Putamen (tissue), 1 donor: ENCODE measurements around the gene FAM53B.
A peak's percentile ranks its signal among the peaks of the same experiment; 100 is the strongest.

ENCODE experiments used
- DNase-seq: peaks from one replicate; pipeline ENCODE4 v3.0.0-alpha.2; 2016; ENCODE audit warnings: low spot score

Gene FAM53B

DNA sequence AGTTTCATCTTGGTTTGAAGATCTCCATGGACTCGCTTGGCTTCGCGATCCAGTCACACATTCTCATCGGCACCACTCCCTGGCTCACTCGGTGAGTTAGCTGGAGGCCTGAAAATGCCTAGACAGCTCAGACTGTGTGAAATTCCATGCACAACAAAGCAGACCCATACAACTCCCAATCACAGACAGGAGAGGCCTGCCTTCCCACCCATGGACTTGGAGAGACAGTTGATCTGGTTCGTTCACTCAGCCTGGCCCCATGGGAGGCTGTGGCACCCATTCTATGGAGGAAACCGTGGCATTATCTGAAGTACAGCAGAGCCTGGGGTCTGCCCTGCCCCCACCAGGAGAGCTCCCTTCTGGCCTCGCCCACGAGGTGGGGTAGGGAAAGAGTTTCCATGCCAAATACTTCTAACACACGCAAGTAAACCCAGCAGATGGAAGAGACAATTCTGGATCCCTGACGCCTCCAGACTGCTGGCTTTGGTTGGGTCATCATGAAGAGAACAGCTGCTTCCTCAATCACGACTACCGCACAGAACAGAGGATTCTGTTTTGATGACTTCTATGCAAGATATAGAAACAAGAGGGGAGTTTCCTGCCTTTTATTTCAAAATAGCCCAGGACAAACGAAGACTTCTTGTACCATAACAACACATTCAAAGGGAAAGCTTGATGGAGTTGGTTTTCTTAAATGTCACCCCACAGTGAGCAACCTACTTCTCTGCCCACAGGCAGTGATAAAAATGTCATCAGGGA is 15.9 kb downstream of the FAM53B start:
- DNase-seq: no peak

- no peak for DNase-seq
Measured at GRCh38 chr10:124727361-124727960, 16.7 kb downstream of the FAM53B start.

DNA sequence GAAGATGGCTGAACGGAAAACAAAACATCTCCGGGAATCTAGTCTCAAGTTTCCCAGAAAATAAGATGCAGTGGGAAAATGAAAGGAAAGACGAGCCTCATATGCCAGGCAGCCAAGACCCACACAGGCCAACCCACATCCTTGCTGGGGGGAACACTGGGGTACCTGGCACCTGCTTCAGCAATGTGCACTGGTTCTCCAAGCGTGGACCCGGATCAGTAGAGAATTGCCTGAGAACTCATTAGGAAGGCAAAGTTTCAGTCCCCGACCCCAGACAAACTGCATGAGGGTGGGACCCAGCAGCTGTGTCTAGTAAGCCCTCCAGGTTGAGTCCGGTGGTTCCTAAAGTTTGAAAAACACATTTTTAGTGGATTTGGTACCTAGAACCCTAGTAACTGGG is 18.4 kb downstream of the FAM53B start:
- DNase-seq: no peak

- no peak for DNase-seq
Measured at GRCh38 chr10:124725171-124725631, 19.0 kb downstream of the FAM53B start.

GRCh38 chr10:124724279-124725027 is 19.7 kb downstream of the FAM53B start:
- DNase-seq: peak; percentile 97

DNA sequence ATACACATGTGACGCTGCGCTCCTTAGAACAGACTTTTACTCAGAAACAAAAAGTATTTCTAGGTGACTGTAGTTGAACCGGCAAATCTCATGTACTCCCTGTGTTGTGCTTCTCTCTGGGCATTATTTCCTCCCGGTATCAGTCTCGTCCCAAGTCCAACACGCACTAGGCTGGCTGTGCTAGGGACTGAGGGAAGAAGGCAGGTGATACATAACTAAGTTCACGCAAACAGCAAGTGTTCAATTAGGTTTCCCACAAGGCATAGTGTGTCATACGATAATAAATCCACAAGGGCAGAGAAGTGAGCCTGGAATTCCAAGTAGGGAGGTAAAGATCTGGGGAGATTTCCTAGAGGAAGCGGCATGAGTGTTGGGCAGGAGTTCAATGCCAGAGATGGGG is 20.4 kb downstream of the FAM53B start:
- DNase-seq: no peak

GRCh38 chr10:124722798-124723783 is 21.1 kb downstream of the FAM53B start:
- no peak for DNase-seq

DNA sequence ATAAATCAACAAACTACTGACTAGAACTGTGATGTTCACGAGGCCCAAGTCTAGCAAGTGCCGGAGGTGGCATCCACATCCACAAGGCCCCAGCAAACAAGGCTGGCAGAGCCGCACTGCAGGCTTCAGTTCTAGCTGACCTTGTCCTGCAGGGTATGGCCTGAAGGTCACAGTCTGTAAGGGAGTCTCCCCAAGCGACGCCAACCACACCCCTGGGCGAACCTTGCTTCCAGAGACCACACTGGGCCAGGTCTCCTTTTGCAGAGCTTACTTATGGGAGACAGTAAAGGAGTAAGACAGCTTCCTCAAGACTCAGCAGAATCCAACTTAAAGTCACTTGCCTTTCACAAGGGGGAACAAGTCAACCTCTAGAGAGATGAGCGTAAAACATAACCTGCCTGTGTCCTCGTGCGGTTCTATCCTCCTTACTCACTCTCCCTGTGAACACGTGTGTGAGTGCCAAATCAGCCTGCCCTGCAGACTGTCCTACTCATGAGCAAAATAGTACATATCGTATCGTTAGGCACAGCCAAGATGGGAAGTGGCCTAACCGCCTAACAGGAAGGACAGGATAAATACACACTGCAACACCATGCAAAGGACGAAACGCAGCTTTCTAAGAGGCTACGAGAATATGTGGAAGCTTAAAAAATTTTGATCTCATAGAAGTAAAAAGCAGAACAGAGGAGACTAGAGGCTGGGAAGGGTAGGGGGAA is 22.7 kb downstream of the FAM53B start:
- no peak for DNase-seq

DNA sequence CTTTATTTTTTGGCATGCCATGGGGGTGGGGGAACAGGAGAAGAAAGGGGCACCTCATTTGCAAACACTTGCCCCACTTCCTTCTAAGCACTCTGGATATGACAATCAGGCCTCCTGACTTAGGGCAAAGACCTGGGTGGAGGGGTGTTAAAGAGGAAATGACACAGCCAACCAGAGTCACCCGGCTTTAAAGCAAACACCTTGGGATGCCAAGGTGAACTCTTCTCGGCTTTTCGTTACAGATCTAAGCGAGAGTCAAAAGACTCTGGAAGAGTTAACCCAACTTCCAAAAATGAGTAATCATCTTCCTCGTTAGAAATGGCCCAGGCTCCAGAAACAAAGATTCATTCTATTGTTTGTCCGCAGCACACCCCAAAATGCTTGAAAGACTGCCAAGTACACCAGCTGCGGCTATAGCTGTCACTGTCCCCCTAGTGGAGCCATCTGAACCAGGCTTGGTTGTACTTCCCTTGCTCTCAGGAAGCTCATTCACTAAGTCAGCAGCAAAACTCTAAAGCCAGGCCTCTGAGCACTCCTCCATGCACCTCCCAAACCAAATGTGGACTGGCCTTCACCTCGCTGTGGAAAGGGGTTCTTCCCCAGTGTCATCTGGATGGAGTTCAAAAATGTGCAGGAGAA is 24.8 kb downstream of the FAM53B start:
- DNase-seq: peak; percentile 96

- DNase-seq: peak; percentile 85
Measured at GRCh38 chr10:124717911-124718741, 26.1 kb downstream of the FAM53B start.

DNA sequence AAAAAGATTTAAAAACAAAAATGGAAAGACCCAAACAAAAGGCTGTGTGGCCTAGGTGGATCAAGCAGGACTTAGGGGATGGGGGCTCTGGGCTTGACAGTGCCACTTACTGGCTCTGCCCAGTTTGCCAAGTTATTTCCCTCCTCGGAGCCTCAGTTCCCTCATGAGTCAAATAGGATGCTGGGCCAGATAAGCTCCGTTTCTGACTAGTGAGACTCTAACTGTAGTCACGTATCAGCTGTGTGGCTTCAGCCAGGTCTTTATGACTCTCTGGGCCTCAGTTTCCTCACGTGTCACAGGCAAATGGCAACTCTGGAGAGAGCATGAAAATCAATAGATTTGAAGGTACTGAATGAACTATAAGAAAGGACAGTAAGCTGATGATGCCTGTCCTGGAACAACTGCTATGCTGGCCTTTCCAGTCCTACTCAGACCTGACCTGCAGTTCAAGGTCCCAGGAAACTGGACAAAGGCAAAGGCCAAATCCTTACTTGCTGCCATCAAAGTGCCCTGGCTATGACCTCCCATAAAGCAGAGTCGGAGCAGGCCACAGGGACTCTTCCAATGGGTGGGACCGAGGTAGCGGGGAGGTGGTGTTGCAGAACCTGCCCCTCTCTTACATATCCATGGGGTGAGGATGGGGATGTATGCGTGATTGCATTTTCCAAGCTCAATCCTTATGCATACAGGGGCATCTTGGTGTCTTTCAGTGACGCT is 27.0 kb downstream of the FAM53B start:
- no peak for DNase-seq

DNA sequence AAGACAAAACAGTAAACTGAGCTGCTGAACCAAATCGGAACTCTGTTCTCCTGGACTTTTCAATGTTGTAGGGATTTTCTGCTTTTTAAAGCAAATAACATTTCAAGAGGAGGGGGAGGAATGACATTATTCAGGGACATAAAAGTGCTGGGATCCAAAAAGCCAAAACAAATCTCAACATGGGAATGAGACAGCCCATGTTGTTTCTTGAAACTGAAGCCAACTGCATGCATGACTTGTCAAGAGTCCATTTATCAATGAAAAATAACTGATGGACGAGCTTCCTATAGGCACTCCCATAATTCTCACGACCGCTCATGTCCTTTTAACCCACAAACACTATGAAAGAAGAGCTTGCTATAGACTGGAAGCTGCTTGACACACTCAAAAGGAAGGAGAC is 27.8 kb downstream of the FAM53B start:
- DNase-seq: no peak

DNA sequence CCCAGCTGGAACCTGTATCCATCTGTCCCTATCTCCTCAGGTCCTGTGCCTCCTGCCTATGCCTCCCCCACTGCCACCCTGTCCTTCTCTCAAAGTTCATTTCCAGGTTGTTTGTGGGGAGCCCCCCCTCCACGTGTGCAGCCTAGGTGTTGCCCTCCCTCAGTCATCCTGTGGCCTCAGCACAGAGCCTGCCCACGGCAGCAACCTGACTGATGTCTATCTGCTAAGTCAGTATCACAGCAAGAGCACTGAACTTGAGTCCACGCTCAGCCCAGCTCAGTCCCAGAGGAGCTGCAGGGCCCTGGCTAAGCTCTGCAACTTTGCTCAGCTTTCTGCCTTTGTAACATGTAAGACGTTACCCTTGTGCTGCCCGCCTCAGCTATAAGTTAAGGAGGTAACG is 28.7 kb downstream of the FAM53B start:
- no peak for DNase-seq

GRCh38 chr10:124713679-124714255 is 30.4 kb downstream of the FAM53B start:
- DNase-seq: no peak

DNA sequence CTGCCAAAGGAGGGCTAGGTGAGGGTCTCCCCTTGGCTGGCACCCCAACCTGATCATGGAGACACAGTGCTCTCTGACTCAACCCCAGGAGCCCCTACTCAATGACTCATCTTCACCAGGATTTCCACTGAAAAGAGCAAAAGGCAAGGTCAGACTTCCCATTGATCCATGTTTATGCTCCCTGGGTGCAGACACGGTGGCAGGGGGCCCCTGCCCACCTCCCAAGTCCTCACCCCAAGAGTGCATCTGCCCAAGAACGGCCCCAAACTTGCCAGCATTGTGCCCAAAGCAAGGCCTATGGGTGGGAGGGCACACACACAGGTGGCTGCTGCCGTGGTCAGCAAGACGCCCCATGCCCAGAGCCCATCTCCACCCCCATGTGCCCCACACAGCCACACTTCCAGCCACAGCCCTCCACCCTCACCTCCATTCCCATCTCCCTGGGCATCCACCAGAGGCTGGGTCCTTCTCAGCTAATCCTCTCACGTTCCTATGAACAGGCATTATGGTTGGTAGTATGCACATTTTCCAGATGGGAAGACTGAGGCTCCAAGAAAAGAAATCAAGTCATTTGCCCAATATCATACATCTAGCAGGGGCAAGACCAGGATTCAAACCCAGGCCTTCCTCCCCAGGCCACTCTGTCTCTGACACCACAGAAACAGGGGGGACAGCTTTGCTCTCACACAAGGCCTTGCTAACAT is 31.3 kb downstream of the FAM53B start:
- no peak for DNase-seq

DNA sequence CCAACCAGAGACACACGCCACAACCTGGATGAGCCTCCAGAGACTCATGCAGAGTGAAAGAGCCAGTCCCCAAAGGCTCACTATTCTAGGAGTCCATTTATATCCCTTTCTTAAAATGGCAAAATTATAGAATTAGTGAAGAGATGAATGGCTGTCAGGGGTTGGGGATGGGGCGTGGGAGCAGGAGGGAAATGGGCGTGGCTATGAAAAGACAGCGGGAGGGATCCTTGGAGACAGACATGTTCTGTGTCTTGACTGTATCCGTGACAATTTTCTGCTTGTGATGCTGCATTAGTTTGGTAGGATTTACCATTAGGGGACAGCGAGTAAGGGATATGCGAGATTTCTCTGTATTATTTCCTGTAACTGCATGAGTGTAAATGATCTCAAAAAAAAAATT is 33.0 kb downstream of the FAM53B start:
- no peak for DNase-seq

DNA sequence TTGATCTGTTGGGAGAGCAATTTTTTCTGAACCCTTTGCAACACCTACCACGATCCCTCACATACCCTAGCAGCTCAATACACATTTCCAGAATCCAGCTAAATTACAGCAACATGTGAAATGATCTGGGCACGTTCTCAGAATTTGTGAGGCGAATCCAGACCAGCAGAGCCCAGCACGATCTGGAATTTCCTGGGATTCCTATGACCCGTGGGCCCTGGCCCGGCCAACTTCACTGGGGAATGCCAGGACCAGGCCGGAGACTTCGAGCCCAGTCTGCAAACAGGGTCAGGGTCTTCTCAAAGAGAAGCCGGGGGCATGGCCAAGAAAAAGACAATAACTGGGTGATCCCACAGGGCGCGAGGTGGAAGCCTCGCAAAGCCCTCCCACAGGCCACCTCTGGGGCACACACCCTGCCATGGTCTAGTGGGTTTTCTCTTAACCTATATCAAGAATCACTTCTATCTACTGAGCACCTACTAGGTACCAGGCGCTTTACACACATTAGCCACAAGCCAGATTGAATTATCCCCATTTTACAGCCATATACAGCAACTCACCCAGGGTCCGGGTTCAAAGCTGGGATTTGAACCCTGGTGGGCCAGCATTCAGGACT is 33.8 kb downstream of the FAM53B start:
- DNase-seq: no peak

GRCh38 chr10:124709861-124710260 is 34.3 kb downstream of the FAM53B start:
- no peak for DNase-seq
